A375 (cell line): ENCODE measurements around the gene DAPK1. TPM values are rescaled to one million over a fixed set of nuclear protein-coding genes. Genes with fewer than 3 reads are reported as not detected.

Source experiments
- small RNA-seq: library from RNA; depleted of rRNA; stranded (forward); fragments of <200 nt; gene quantifications from one replicate; pipeline ENCODE3, GENCODE V24; 2014
- total RNA-seq: library from RNA; depleted of rRNA; stranded (reverse); fragments of >200 nt; shearing (Covaris generic); gene quantifications from 2 replicates; pipeline ENCODE4 v1.2.3, GENCODE V29; 2014; rRNA removed

The DAPK1 gene
- total RNA-seq = 0.58 and 2.1 TPM in 2 replicates

GRCh38 chr9:87497604-87498045, at the start of gene DAPK1:
DAPK1 (plus strand) TSS chr9:87497867; CDS start chr9:87499078, 1,211 bp downstream.

GRCh38 chr9:87725900-87726709, 228.4 kb downstream of the DAPK1 start, which contains the start of gene CTSL:
CTSL (plus strand) TSS chr9:87726119; CDS start chr9:87727604, 1,485 bp downstream.

Small RNAs within 50 kb of the gene (small RNA-seq; reads per million reads assigned to genes)
- gene AL161787.1 = 0.42 reads per million, percentile 10 among the genes with 10 or more reads in this experiment

Other genes with a start within 250 kb of the DAPK1 start
- gene CTSL, start 228.3 kb downstream of the DAPK1 start, total RNA-seq = 108 and 110 TPM in 2 replicates